Tibial nerve (tissue), 4 donors: ENCODE measurements around the gene BMP8A.

Experiments used
- EP300 ChIP-seq, 2 donors: sonication (generic); formaldehyde crosslinking; IDR thresholded peaks; one replicate each; pipeline ENCODE4 v1.6.1; 2017; ENCODE audit warnings: antibody characterized with exemption in 2 of 2, mild to moderate bottlenecking in 1 of 2
- POLR2A ChIP-seq, 2 donors: fragments of 450-650 bp; IDR thresholded peaks; one replicate each; pipeline ENCODE4 v1.6.1; 2017; ENCODE audit warnings: antibody characterized with exemption in 2 of 2, mild to moderate bottlenecking in 2 of 2, moderate library complexity in 2 of 2
- TF ChIP-seq, protein P1 (sequence below), 5 experiments: fragments of 200-600 bp in 3 of 5; fragments of 450-650 bp in 2 of 5; sonication (generic) in 3 of 5; IDR thresholded peaks; one replicate each; pipeline ENCODE4 v1.5.1; 2016 to 2019; ENCODE audit warnings: antibody characterized with exemption in 5 of 5, mild to moderate bottlenecking in 3 of 5, moderate library complexity in 2 of 5

DNA sequence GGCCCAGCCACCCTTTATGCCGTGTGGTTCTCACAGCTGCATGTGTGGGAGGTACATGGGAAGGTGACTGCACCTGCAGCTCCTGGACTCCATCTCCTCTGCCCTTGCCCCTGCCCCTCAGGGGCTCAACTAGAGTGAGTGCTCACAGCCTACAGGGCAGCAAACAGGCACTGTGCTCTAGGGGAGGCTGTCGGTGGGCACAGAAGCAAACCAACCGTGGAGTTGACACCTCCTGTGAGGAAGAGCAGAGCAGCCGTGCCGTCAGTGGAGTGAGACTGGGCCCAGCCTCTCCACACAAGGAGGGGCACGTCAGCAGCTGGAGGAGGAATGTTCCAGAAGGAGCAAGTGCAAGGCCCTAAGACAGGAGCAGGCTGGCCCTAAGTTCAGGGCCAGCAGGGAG lies 32.7 kb downstream of the BMP8A start:
- TF ChIP-seq, protein P1, sequence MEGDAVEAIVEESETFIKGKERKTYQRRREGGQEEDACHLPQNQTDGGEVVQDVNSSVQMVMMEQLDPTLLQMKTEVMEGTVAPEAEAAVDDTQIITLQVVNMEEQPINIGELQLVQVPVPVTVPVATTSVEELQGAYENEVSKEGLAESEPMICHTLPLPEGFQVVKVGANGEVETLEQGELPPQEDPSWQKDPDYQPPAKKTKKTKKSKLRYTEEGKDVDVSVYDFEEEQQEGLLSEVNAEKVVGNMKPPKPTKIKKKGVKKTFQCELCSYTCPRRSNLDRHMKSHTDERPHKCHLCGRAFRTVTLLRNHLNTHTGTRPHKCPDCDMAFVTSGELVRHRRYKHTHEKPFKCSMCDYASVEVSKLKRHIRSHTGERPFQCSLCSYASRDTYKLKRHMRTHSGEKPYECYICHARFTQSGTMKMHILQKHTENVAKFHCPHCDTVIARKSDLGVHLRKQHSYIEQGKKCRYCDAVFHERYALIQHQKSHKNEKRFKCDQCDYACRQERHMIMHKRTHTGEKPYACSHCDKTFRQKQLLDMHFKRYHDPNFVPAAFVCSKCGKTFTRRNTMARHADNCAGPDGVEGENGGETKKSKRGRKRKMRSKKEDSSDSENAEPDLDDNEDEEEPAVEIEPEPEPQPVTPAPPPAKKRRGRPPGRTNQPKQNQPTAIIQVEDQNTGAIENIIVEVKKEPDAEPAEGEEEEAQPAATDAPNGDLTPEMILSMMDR (IDR thresholded peaks at IDR 0.05), result no peak
- no peak for TF ChIP-seq POLR2A (IDR thresholded peaks at IDR 0.05)
- no peak for TF ChIP-seq EP300 (IDR thresholded peaks at IDR 0.05)
